HG02938 (cell line): Measurements from ENCODE around the gene ZMIZ1.

Source experiments
- ATAC-seq: cut with Tn5 transposase; IDR thresholded peaks from one replicate; pipeline ENCODE4 v1.9.1; 2021; ENCODE audit warnings: mild to moderate bottlenecking, moderate library complexity; ENCODE audit not compliant: unreplicated experiment

ZMIZ1 gene

GRCh38 chr10:79115302-79115701 lies 46.5 kb downstream of the ZMIZ1 start:
- no peak for ATAC-seq

- ATAC-seq, result peak; percentile 10
These were observed 47.6 kb downstream of the ZMIZ1 start for GRCh38 chr10:79116368-79116767.

- ATAC-seq, result peak; percentile 62
These were observed 48.3 kb downstream of the ZMIZ1 start for GRCh38 chr10:79116801-79117723.

GRCh38 chr10:79118286-79119202 lies 49.8 kb downstream of the ZMIZ1 start:
- ATAC-seq, result no peak

GRCh38 chr10:79119306-79119705 lies 50.5 kb downstream of the ZMIZ1 start:
- no peak for ATAC-seq

GRCh38 chr10:79123547-79123963 lies 54.8 kb downstream of the ZMIZ1 start:
- ATAC-seq, result no peak

GRCh38 chr10:79124066-79124465 lies 55.3 kb downstream of the ZMIZ1 start:
- ATAC-seq, result no peak

GRCh38 chr10:79125092-79125491 lies 56.3 kb downstream of the ZMIZ1 start:
- ATAC-seq, result no peak

- no peak for ATAC-seq
These were observed 57.8 kb downstream of the ZMIZ1 start for GRCh38 chr10:79126351-79127080.

- ATAC-seq, result no peak
These were observed 58.6 kb downstream of the ZMIZ1 start for GRCh38 chr10:79127151-79127961.

GRCh38 chr10:79128241-79128922 lies 59.6 kb downstream of the ZMIZ1 start:
- ATAC-seq, result no peak

- no peak for ATAC-seq
These were observed 60.1 kb downstream of the ZMIZ1 start for GRCh38 chr10:79128923-79129305.

GRCh38 chr10:79129361-79129997 lies 60.7 kb downstream of the ZMIZ1 start:
- ATAC-seq, result no peak

- ATAC-seq, result no peak
These were observed 61.5 kb downstream of the ZMIZ1 start for GRCh38 chr10:79130255-79130654.

GRCh38 chr10:79130846-79131245 lies 62.1 kb downstream of the ZMIZ1 start:
- ATAC-seq, result no peak

- ATAC-seq, result no peak
These were observed 63.3 kb downstream of the ZMIZ1 start for GRCh38 chr10:79131836-79132631.

GRCh38 chr10:79132681-79133381 lies 64.1 kb downstream of the ZMIZ1 start:
- no peak for ATAC-seq

- ATAC-seq, result no peak
These were observed 64.7 kb downstream of the ZMIZ1 start for GRCh38 chr10:79133416-79133815.
